Measurements from ENCODE around the gene JARID2. TPM values are rescaled to one million over a fixed set of nuclear protein-coding genes. Genes with fewer than 3 reads are reported as not detected.

Gene JARID2
- polyA plus RNA-seq, 1 donor from 2014 or later = 25.5 TPM

GRCh38 chr6:15547400-15547799, 301.5 kb downstream of the JARID2 start:
- Histone ChIP-seq H3K4me2 (ENCODE audit: low read length) (no peak overlapping the region), H3K9me3 (ENCODE audit: low read length) (no peaks in the 10 kb centered on the region), H3K9ac (ENCODE audit: low read length) (no peak overlapping the region), H4K20me1 (ENCODE audit: insufficient read depth) (no peaks in the 10 kb centered on the region), H2AFZ (ENCODE audit: low read depth, low read length) (no peak overlapping the region), H3K79me2 (replicated peaks; ENCODE audit: insufficient read depth, low read length) (no peaks in the 10 kb centered on the region), H3F3A (ENCODE audit: insufficient read depth, low read length, poor library complexity, severe bottlenecking) (no peaks in the 10 kb centered on the region), H3K9me2 (ENCODE audit: insufficient read depth, low read length) (no peaks in the 10 kb centered on the region), H3K4me3 (ENCODE audit: low read length) (no peak overlapping the region), H3K36me3 (ENCODE audit: insufficient read depth, low read length) (no peaks in the 10 kb centered on the region), H3K27ac (ENCODE audit: low read length) (no peak overlapping the region), H3K27me3 (ENCODE audit: insufficient read depth, low read depth, low read length) (no peaks in the 10 kb centered on the region)
- TF ChIP-seq RAD21 (conservative IDR thresholded peaks at IDR 0.05) = no peak

GRCh38 chr6:15549371-15549770, 303.5 kb downstream of the JARID2 start:
- H3F3A ChIP-seq (ENCODE audit: insufficient read depth, low read length, poor library complexity, severe bottlenecking) = no peaks in the 10 kb centered on the region
- TF ChIP-seq SMC3 (conservative IDR thresholded peaks at IDR 0.05; ENCODE audit: poor library complexity) (no peak), MXI1 (conservative IDR thresholded peaks at IDR 0.05; ENCODE audit: poor library complexity, severe bottlenecking) (no peak), RAD21 (conservative IDR thresholded peaks at IDR 0.05) (no peak), EZH2 (IDR thresholded peaks at IDR 0.05; ENCODE audit: borderline replicate concordance, insufficient read depth, low read length, poor library complexity, severe bottlenecking) (no peak), TAF1 (IDR thresholded peaks at IDR 0.05; ENCODE audit: low read depth) (no peak), POLR2AphosphoS5 (IDR thresholded peaks at IDR 0.05) (no peak), REST (IDR thresholded peaks at IDR 0.05; ENCODE audit: borderline replicate concordance) (no peak), CTCF (IDR thresholded peaks at IDR 0.05; ENCODE audit: poor library complexity, severe bottlenecking) (no peak), EP300 (conservative IDR thresholded peaks at IDR 0.05; ENCODE audit: poor library complexity, severe bottlenecking) (no peak)
- no peaks in the 10 kb centered on the region for H4K20me1 ChIP-seq (ENCODE audit: insufficient read depth)
- H3K9ac ChIP-seq (ENCODE audit: low read length) = no peak overlapping the region
- no peaks in the 10 kb centered on the region for H3K36me3 ChIP-seq (ENCODE audit: insufficient read depth, low read length)
- H3K9me3 ChIP-seq (ENCODE audit: low read length) = no peaks in the 10 kb centered on the region
- no peak overlapping the region for H3K4me3 ChIP-seq (ENCODE audit: low read length)
- no peak overlapping the region for H3K4me2 ChIP-seq (ENCODE audit: low read length)
- H3K79me2 ChIP-seq (replicated peaks; ENCODE audit: insufficient read depth, low read length) = no peaks in the 10 kb centered on the region
- H3K9me2 ChIP-seq (ENCODE audit: insufficient read depth, low read length) = no peaks in the 10 kb centered on the region
- H3K27me3 ChIP-seq (ENCODE audit: insufficient read depth, low read depth, low read length) = no peaks in the 10 kb centered on the region
- no peak overlapping the region for H3K27ac ChIP-seq (ENCODE audit: low read length)
- no peak overlapping the region for H2AFZ ChIP-seq (ENCODE audit: low read depth, low read length)
